Mesenchymal stem cell (in vitro differentiated cells and primary cell): Measurements from ENCODE around the gene AKAP13.

Experiments used
- DNase-seq: peaks from one replicate; pipeline ENCODE4 v3.0.0-alpha.2; 2013
- H2AFZ ChIP-seq: one replicate; pipeline ENCODE4 v1.6.1; 2013; ENCODE audit warnings: low read depth, mild to moderate bottlenecking, control low read depth, inconsistent platforms, low read length, moderate library complexity
- H2AK5ac ChIP-seq: 2 replicates; pipeline ENCODE4 v1.6.1; 2013; ENCODE audit warnings: low read length, moderate library complexity, mild to moderate bottlenecking, inconsistent platforms; ENCODE audit not compliant: severe bottlenecking
- H2BK120ac ChIP-seq: one replicate; pipeline ENCODE4 v1.6.1; 2013; ENCODE audit warnings: low read depth, mild to moderate bottlenecking, inconsistent platforms, low read length, moderate library complexity
- H2BK12ac ChIP-seq, 2 experiments: one replicate each; pipeline ENCODE4 v1.6.1; 2013; ENCODE audit warnings: inconsistent platforms in 2 of 2, low read length in 2 of 2, mild to moderate bottlenecking in 2 of 2, moderate library complexity in 2 of 2, control low read depth in 1 of 2
- H2BK15ac ChIP-seq: one replicate; pipeline ENCODE4 v1.6.1; 2013; ENCODE audit warnings: mild to moderate bottlenecking, low read depth, inconsistent platforms; ENCODE audit not compliant: poor library complexity, severe bottlenecking
- H2BK5ac ChIP-seq: 2 replicates; pipeline ENCODE4 v1.6.1; 2013; ENCODE audit warnings: low read depth, mild to moderate bottlenecking, low read length, control low read depth, inconsistent platforms; ENCODE audit not compliant: poor library complexity, severe bottlenecking
- H3K14ac ChIP-seq, 2 experiments: one replicate each; pipeline ENCODE4 v1.6.1; 2013; ENCODE audit warnings: inconsistent platforms in 2 of 2, low read length in 2 of 2, control low read depth in 1 of 2, mild to moderate bottlenecking in 1 of 2, moderate library complexity in 1 of 2
- H3K18ac ChIP-seq, 2 experiments: one replicate each; pipeline ENCODE4 v1.6.1; 2013; ENCODE audit warnings: inconsistent platforms in 2 of 2, low read length in 2 of 2, control low read depth in 1 of 2, low read depth in 1 of 2, mild to moderate bottlenecking in 1 of 2
- H3K23ac ChIP-seq, 2 experiments: one replicate each; pipeline ENCODE4 v1.6.1; 2013; ENCODE audit warnings: inconsistent platforms in 2 of 2, low read length in 2 of 2, mild to moderate bottlenecking in 2 of 2, moderate library complexity in 2 of 2, control low read depth in 1 of 2
- H3K27ac ChIP-seq: 2 replicates; pipeline ENCODE4 v1.5.1; 2013; ENCODE audit warnings: mild to moderate bottlenecking, moderate library complexity, low read length, control low read depth, inconsistent platforms; ENCODE audit not compliant: poor library complexity, severe bottlenecking
- H3K27me3 ChIP-seq, 2 experiments: 2 replicates each; pipeline versions ENCODE4 v1.6.1 to v1.7.0; 2013; ENCODE audit warnings: low read length in 2 of 2, mild to moderate bottlenecking in 2 of 2, moderate library complexity in 2 of 2, control low read depth in 1 of 2, inconsistent platforms in 1 of 2; ENCODE audit not compliant: control insufficient read depth in 1 of 2, insufficient read depth in 1 of 2
- H3K36me3 ChIP-seq, 2 experiments: 2 replicates each; pipeline versions ENCODE4 v1.6.1 to v1.7.0; 2013; ENCODE audit warnings: low read length in 2 of 2, control low read depth in 1 of 2, inconsistent platforms in 1 of 2, low read depth in 1 of 2, mild to moderate bottlenecking in 1 of 2; ENCODE audit not compliant: insufficient read depth in 2 of 2, control insufficient read depth in 1 of 2
- H3K4ac ChIP-seq, 2 experiments: one replicate each; pipeline ENCODE4 v1.6.1; 2013; ENCODE audit warnings: inconsistent platforms in 2 of 2, low read length in 2 of 2, mild to moderate bottlenecking in 2 of 2, moderate library complexity in 2 of 2, control low read depth in 1 of 2, low read depth in 1 of 2
- H3K4me1 ChIP-seq: 2 replicates; pipeline ENCODE4 v1.6.1; 2013; ENCODE audit warnings: low read depth, low read length, control low read depth; ENCODE audit not compliant: control insufficient read depth, insufficient read depth
- H3K4me2 ChIP-seq: 2 replicates; pipeline ENCODE4 v1.6.1; 2013; ENCODE audit warnings: low read length, mild to moderate bottlenecking, inconsistent platforms; ENCODE audit not compliant: poor library complexity, severe bottlenecking
- H3K4me3 ChIP-seq, 2 experiments: 2 replicates each; pipeline versions ENCODE4 v1.5.1 to v1.7.0; 2013; ENCODE audit warnings: low read length in 2 of 2, mild to moderate bottlenecking in 2 of 2, control low read depth in 1 of 2, low read depth in 1 of 2; ENCODE audit not compliant: insufficient read depth in 1 of 2
- H3K79me1 ChIP-seq: replicated peaks from 2 replicates; pipeline ENCODE4 v1.6.1; 2013; ENCODE audit warnings: mild to moderate bottlenecking, control low read depth, low read length, inconsistent platforms; ENCODE audit not compliant: poor library complexity, severe bottlenecking
- H3K9ac ChIP-seq: 2 replicates; pipeline ENCODE4 v1.7.0; 2013; ENCODE audit warnings: mild to moderate bottlenecking, low read length, moderate library complexity
- H3K9me3 ChIP-seq: 2 replicates; pipeline ENCODE4 v1.7.0; 2013; ENCODE audit warnings: mild to moderate bottlenecking, low read length; ENCODE audit not compliant: control insufficient read depth
- H4K8ac ChIP-seq: one replicate; pipeline ENCODE4 v1.6.1; 2013; ENCODE audit warnings: inconsistent platforms, mild to moderate bottlenecking, low read length, moderate library complexity
- H4K91ac ChIP-seq: one replicate; pipeline ENCODE4 v1.6.1; 2013; ENCODE audit warnings: mild to moderate bottlenecking, low read length, inconsistent platforms
- WGBS: methylation state at CpG from one replicate; pipeline ENCODE4 v1.1.7; 2013; ENCODE audit warnings: mixed read lengths; 5-methylcytosine and 5-hydroxymethylcytosine counted together

AKAP13 gene

DNA sequence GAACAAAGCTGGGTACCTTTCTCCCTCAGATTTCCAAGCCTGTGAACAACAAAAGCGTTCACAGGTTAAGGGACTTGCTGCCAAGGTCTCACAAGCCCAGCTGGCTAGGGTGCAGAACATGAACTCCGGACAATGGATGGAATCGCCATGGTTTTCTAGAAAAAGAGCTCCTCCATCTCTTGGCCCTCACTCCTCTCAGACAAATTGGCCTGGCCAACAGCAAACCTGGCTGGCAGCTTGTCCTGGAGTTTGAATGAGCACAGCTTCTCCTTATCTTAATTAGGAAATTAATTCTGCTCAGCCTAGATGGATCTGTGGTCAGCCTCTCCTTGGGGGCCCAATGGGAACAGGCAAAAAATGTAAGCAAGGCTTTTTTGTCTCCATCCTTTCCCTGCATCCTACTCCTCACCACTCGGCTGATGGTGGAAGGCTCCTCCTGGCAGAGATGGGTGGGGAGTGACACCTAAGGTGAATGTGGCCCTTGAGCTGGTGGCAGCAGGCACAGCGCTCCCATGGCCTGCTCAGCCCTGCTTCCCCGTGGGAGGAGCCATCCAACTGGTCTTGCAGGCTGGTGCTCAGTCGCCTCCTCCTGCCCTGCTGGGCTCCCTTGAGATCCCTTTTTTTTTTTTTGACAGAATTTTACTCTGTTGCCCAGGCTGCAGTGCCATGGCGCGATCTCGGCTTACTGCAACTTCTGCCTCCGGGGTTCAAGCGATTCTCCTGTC is 408.5 kb downstream of the AKAP13 start:
- no peak overlapping the region for H2BK15ac ChIP-seq
- peaks cover 47% of the 10 kb centered on the region for H3K79me1 ChIP-seq
- no peak overlapping the region for H3K27ac ChIP-seq
- no peak overlapping the region for H2BK120ac ChIP-seq
- 95% methylated on average over 12 of the region's 12 CpGs for WGBS
- H3K9me3 ChIP-seq: no peaks in the 10 kb centered on the region
- H3K36me3 ChIP-seq: no peaks in the 10 kb centered on the region
- no peak overlapping the region for H3K4ac ChIP-seq
- no peak overlapping the region for H3K4me2 ChIP-seq
- H2BK12ac ChIP-seq: no peak overlapping the region
- no peak overlapping the region for H4K91ac ChIP-seq
- H3K18ac ChIP-seq: no peak overlapping the region
- H2BK5ac ChIP-seq: no peak overlapping the region
- H3K4me3 ChIP-seq: no peak overlapping the region
- H2AFZ ChIP-seq: no peak overlapping the region
- H3K23ac ChIP-seq: no peak overlapping the region
- no peak overlapping the region for H3K9ac ChIP-seq
- no peak overlapping the region for H3K14ac ChIP-seq
- H3K27me3 ChIP-seq: peaks cover 0 to 6% of the 10 kb centered on the region in 2 experiments
- no peak for DNase-seq
- H3K4me1 ChIP-seq: peaks cover 27% of the 10 kb centered on the region
- no peak overlapping the region for H4K8ac ChIP-seq
- H2AK5ac ChIP-seq: no peak overlapping the region

DNA sequence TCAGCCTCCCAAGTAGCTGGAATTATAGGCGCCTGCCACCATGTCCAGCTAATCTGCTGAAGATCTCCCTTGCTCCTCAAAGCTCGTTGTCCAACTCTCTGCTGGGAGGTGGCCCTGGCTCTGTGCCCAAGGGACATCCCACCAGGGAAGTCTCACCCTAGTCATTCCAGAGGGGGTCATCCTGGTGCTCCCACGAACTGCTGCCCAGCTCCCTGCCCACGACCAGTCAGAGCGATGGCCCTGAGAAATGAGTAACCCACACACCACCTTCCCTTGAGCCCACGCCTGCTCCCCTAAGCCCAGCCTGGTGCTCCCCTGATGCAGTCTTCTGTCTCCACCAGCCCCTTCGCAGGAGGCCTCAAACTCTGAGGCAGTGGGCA is 409.1 kb downstream of the AKAP13 start:
- no peaks in the 10 kb centered on the region for H3K9me3 ChIP-seq
- H3K4me1 ChIP-seq: peaks cover 29% of the 10 kb centered on the region
- no peak overlapping the region for H4K8ac ChIP-seq
- no peak overlapping the region for H2BK5ac ChIP-seq
- H2AFZ ChIP-seq: no peak overlapping the region
- no peak overlapping the region for H2AK5ac ChIP-seq
- no peak overlapping the region for H3K23ac ChIP-seq
- H4K91ac ChIP-seq: no peak overlapping the region
- H2BK15ac ChIP-seq: no peak overlapping the region
- H3K4me3 ChIP-seq: no peak overlapping the region
- H3K27ac ChIP-seq: no peak overlapping the region
- WGBS: 95% methylated on average over 7 of the region's 7 CpGs
- no peak overlapping the region for H3K4me2 ChIP-seq
- H3K14ac ChIP-seq: no peak overlapping the region
- peaks cover 47% of the 10 kb centered on the region for H3K79me1 ChIP-seq
- no peaks in the 10 kb centered on the region for H3K36me3 ChIP-seq
- no peak overlapping the region for H2BK120ac ChIP-seq
- no peak overlapping the region for H3K9ac ChIP-seq
- H3K18ac ChIP-seq: no peak overlapping the region
- no peak for DNase-seq
- peaks cover 0 to 6% of the 10 kb centered on the region in 2 experiments for H3K27me3 ChIP-seq
- H2BK12ac ChIP-seq: no peak overlapping the region
- H3K4ac ChIP-seq: no peak overlapping the region

DNA sequence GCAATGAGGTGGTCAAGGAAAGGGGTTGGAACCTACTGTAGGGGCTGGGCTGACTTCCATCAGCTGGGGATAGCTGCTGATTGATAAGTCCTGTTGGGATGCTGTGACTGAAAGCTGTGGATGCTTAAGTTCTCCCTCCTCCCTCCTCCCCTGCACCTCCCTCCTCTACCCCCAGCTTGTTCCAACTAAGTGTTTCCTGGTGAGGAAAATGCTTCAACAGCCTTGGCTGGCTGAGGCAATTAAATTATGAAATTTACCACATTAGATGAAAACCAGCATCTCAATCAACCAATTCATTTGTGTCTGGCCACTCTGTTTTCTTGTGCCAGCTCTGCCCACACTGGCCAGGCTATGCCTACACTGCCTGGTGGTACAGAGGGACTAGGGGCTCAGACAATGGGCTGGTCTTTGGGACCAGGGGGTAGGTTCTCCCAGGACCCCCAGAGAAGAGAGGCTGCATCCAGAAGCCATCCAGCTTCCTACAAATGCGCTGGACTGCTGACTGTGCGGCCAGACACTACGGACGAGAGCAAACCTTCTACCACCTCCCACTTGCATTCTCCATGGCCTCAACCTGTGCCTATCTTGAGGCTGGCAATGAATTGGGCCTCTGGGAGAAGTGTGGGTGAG is 411.8 kb downstream of the AKAP13 start:
- H3K23ac ChIP-seq: no peak overlapping the region
- H3K4ac ChIP-seq: no peak overlapping the region
- no peak overlapping the region for H2AFZ ChIP-seq
- H3K4me1 ChIP-seq: peaks cover 15% of the 10 kb centered on the region
- 100% methylated on average over 4 of the region's 4 CpGs for WGBS
- H3K14ac ChIP-seq: no peak overlapping the region
- H3K18ac ChIP-seq: no peak overlapping the region
- no peak overlapping the region for H4K8ac ChIP-seq
- H3K27ac ChIP-seq: no peak overlapping the region
- no peak overlapping the region for H2BK12ac ChIP-seq
- H2BK5ac ChIP-seq: no peak overlapping the region
- H2BK120ac ChIP-seq: no peak overlapping the region
- no peaks in the 10 kb centered on the region for H3K36me3 ChIP-seq
- peaks cover 0 to 6% of the 10 kb centered on the region in 2 experiments for H3K27me3 ChIP-seq
- no peak for DNase-seq
- H2AK5ac ChIP-seq: no peak overlapping the region
- no peak overlapping the region for H3K9ac ChIP-seq
- H2BK15ac ChIP-seq: no peak overlapping the region
- no peak overlapping the region for H3K4me2 ChIP-seq
- no peaks in the 10 kb centered on the region for H3K9me3 ChIP-seq
- no peak overlapping the region for H4K91ac ChIP-seq
- no peak overlapping the region for H3K4me3 ChIP-seq
- peaks cover 41% of the 10 kb centered on the region for H3K79me1 ChIP-seq

DNA sequence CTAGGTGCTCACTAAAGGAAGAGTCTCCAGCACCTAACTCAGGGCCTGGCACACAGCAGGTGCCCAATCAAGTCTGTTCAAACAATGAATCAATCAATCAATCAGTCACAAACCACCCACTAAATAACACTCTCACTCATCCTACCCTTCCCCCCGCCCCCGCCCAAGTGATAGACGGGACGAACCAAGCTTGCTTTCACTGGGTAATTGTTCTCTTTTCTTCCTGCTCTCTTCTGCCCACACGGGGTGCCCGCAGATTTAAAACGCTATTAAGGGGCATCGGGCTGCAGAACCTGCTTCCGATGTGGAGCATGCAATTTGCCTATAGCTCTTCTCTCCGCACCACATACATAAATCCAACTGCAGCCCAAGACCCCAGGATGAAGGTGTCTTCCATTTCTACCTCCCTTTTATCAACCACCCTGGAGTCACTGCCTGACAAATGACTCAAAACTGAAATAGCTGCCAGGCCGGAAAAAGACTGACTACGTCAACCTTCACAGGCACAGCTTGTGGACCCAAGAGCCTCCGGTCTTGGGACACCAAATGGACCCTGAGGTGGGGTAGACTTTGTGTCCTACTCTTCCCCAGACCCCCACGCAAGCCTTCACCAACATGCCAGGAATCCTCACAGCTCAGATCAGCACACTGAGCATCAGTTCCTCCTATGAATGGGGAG is 412.6 kb downstream of the AKAP13 start:
- H2AK5ac ChIP-seq: no peak overlapping the region
- peak overlapping the region; percentile 78 for H3K4me2 ChIP-seq
- H4K91ac ChIP-seq: no peak overlapping the region
- DNase-seq: no peak
- H3K4ac ChIP-seq: no peak overlapping the region
- H2BK15ac ChIP-seq: no peak overlapping the region
- H2BK5ac ChIP-seq: no peak overlapping the region
- H3K14ac ChIP-seq: no peak overlapping the region
- H2BK12ac ChIP-seq: no peak overlapping the region
- H3K18ac ChIP-seq: no peak overlapping the region
- H3K4me1 ChIP-seq: peaks cover 14% of the 10 kb centered on the region
- H3K9me3 ChIP-seq: no peaks in the 10 kb centered on the region
- H3K27ac ChIP-seq: no peak overlapping the region
- no peaks in the 10 kb centered on the region for H3K36me3 ChIP-seq
- H3K9ac ChIP-seq: peak overlapping the region; percentile 82
- H4K8ac ChIP-seq: no peak overlapping the region
- 92% methylated on average over 14 of the region's 14 CpGs for WGBS
- no peak overlapping the region for H3K23ac ChIP-seq
- no peak overlapping the region for H2AFZ ChIP-seq
- no peak overlapping the region for H2BK120ac ChIP-seq
- peaks cover 38% of the 10 kb centered on the region for H3K79me1 ChIP-seq
- H3K27me3 ChIP-seq: peaks cover 0 to 6% of the 10 kb centered on the region in 2 experiments
- H3K4me3 ChIP-seq: peak overlapping the region in 1 of 2 experiments; percentile 88
